H1 (cell line): ENCODE data around the gene NRM. TPM values are rescaled to one million over a fixed set of nuclear protein-coding genes. Genes with fewer than 3 reads are reported as not detected.

Source experiments
- CTCF ChIA-PET: fragments of 300-600 bp; sonication (Branson Sonifier 250); formaldehyde crosslinking; loops from one replicate; lab custom pipeline; 2021; ENCODE audit not compliant: partially characterized antibody; lab: Charles Lee
- POLR2A ChIA-PET: fragments of 300-600 bp; sonication (Branson Sonifier 250); formaldehyde crosslinking; loops from one replicate; lab custom pipeline; 2021; ENCODE audit warnings: inconsistent platforms; ENCODE audit not compliant: partially characterized antibody; lab: Charles Lee
- DNase-seq, 2 experiments: peaks; one replicate each; pipeline versions ENCODE4 v3.0.0 to v3.0.0-alpha.2; 2010 to 2022; ENCODE audit warnings: low spot score in 2 of 2, low read depth in 1 of 2, mixed read lengths in 1 of 2
- FAIRE-seq: peaks from 2 replicates; lab custom pipeline; 2011; peaks lifted over from hg19 to GRCh38; lab: Jason Lieb, UNC
- H2AFZ ChIP-seq: 2 replicates; pipeline ENCODE4 v1.8.1; 2012; ENCODE audit warnings: low read length, inconsistent platforms
- H2AK5ac ChIP-seq: 2 replicates; pipeline ENCODE4 v1.6.1; 2013; ENCODE audit warnings: low read depth, low read length
- H2BK120ac ChIP-seq: replicated peaks from 2 replicates; pipeline ENCODE3; 2013; ENCODE audit warnings: low read depth, low read length, inconsistent platforms
- H2BK12ac ChIP-seq: 2 replicates; pipeline ENCODE4 v1.6.1; 2013; ENCODE audit warnings: low read depth, low read length
- H2BK15ac ChIP-seq: 2 replicates; pipeline ENCODE4 v1.6.1; 2013; ENCODE audit warnings: low read length
- H2BK20ac ChIP-seq: 2 replicates; pipeline ENCODE4 v1.6.1; 2013; ENCODE audit warnings: low read length
- H2BK5ac ChIP-seq: 2 replicates; pipeline ENCODE4 v1.6.1; 2013; ENCODE audit warnings: low read depth, low read length
- H3K14ac ChIP-seq: 2 replicates; pipeline ENCODE4 v1.6.1; 2013; ENCODE audit warnings: inconsistent platforms; ENCODE audit not compliant: insufficient read length
- H3K18ac ChIP-seq: 2 replicates; pipeline ENCODE4 v1.6.1; 2013; ENCODE audit warnings: low read length; ENCODE audit errors: extremely low read depth
- H3K23ac ChIP-seq: 2 replicates; pipeline ENCODE4 v1.6.1; 2013; ENCODE audit warnings: inconsistent platforms; ENCODE audit not compliant: insufficient read length
- H3K23me2 ChIP-seq: 2 replicates; pipeline ENCODE4 v1.6.1; 2013; ENCODE audit warnings: low read depth, low read length
- H3K27ac ChIP-seq: 2 replicates; pipeline ENCODE4 v1.6.1; 2011; ENCODE audit warnings: low read depth, low read length, inconsistent platforms
- H3K27me3 ChIP-seq, 4 experiments: replicated peaks in 1 of 4; 1 replicate in 1 of 4; 2 replicates in 3 of 4; pipeline versions ENCODE4 v1.6.1 to v1.8.1; 2011 to 2013; ENCODE audit warnings: low read length in 3 of 4, mild to moderate bottlenecking in 3 of 4, inconsistent platforms in 2 of 4, mixed read lengths in 2 of 4, moderate library complexity in 1 of 4; ENCODE audit not compliant: control insufficient read depth in 3 of 4, insufficient read depth in 3 of 4; ENCODE audit errors: extremely low read depth in 1 of 4
- H3K36me3 ChIP-seq, 4 experiments: 2 replicates each; pipeline versions ENCODE4 v1.6.1 to v1.8.1; 2011 to 2013; ENCODE audit warnings: mild to moderate bottlenecking in 4 of 4, low read length in 3 of 4, moderate library complexity in 2 of 4, control low read depth in 1 of 4, inconsistent platforms in 1 of 4; ENCODE audit not compliant: insufficient read depth in 4 of 4, control insufficient read depth in 2 of 4
- H3K4ac ChIP-seq: replicated peaks from 2 replicates; pipeline ENCODE3; 2013; ENCODE audit warnings: low read length, low read depth, mixed read lengths, inconsistent platforms; ENCODE audit not compliant: insufficient read length
- H3K4me1 ChIP-seq, 4 experiments: replicated peaks in 1 of 4; 1 replicate in 1 of 4; 2 replicates in 3 of 4; pipeline versions ENCODE4 v1.6.1 to v1.8.1; 2011 to 2013; ENCODE audit warnings: low read length in 3 of 4, inconsistent platforms in 2 of 4, mixed read lengths in 1 of 4; ENCODE audit not compliant: insufficient read depth in 4 of 4, control insufficient read depth in 3 of 4
- H3K4me2 ChIP-seq, 2 experiments: 2 replicates each; pipeline versions ENCODE4 v1.6.1 to v1.8.1; 2011 to 2013; ENCODE audit warnings: low read depth in 2 of 2, low read length in 2 of 2, control low read depth in 1 of 2, inconsistent platforms in 1 of 2, mild to moderate bottlenecking in 1 of 2; ENCODE audit not compliant: insufficient read depth in 1 of 2
- H3K4me3 ChIP-seq, 4 experiments: fragments of 200-600, 300-600 bp in 1 of 4; sonication (generic), shearing (Covaris generic), sonication (Bioruptor Twin) in 1 of 4; 2 replicates each; pipeline versions ENCODE4 v1.5.1 to v1.8.1; 2011 to 2016; ENCODE audit warnings: low read length in 4 of 4, low read depth in 3 of 4, control low read depth in 2 of 4, inconsistent platforms in 2 of 4, mild to moderate bottlenecking in 2 of 4, mixed read lengths in 1 of 4, moderate library complexity in 1 of 4; ENCODE audit not compliant: insufficient read depth in 2 of 4; ENCODE audit errors: extremely low read depth in 1 of 4
- H3K56ac ChIP-seq: replicated peaks from 2 replicates; pipeline ENCODE3; 2013; ENCODE audit warnings: low read depth, mild to moderate bottlenecking, mixed read lengths, low read length, inconsistent platforms; ENCODE audit not compliant: insufficient read length
- H3K79me1 ChIP-seq: 2 replicates; pipeline ENCODE4 v1.6.1; 2013; ENCODE audit warnings: low read depth, low read length, control low read depth
- H3K79me2 ChIP-seq, 2 experiments: 2 replicates each; pipeline versions ENCODE4 v1.6.1 to v1.8.1; 2012 to 2013; ENCODE audit warnings: low read length in 2 of 2, mild to moderate bottlenecking in 2 of 2, inconsistent platforms in 1 of 2; ENCODE audit not compliant: insufficient read depth in 2 of 2, control insufficient read depth in 1 of 2
- H3K9ac ChIP-seq, 4 experiments: replicated peaks in 1 of 4; 1 replicate in 1 of 4; 2 replicates in 3 of 4; pipeline versions ENCODE4 v1.6.1 to v1.8.1; 2011 to 2013; ENCODE audit warnings: low read depth in 3 of 4, low read length in 3 of 4, control low read depth in 2 of 4, mild to moderate bottlenecking in 2 of 4, moderate library complexity in 2 of 4, inconsistent platforms in 1 of 4; ENCODE audit errors: extremely low read depth in 1 of 4
- H3K9me3 ChIP-seq, 2 experiments: 2 replicates each; pipeline versions ENCODE4 v1.6.1 to v1.8.1; 2012 to 2013; ENCODE audit warnings: mild to moderate bottlenecking in 2 of 2, moderate library complexity in 2 of 2, control low read depth in 1 of 2, inconsistent platforms in 1 of 2, low read depth in 1 of 2, low read length in 1 of 2, mixed read lengths in 1 of 2; ENCODE audit not compliant: insufficient read depth in 2 of 2
- H4K20me1 ChIP-seq, 2 experiments: replicated peaks in 1 of 2; 2 replicates each; pipeline versions ENCODE3 to v1.8.1; 2011 to 2013; ENCODE audit warnings: inconsistent platforms in 2 of 2, low read length in 2 of 2, mild to moderate bottlenecking in 1 of 2; ENCODE audit not compliant: insufficient read depth in 2 of 2, control insufficient read depth in 1 of 2
- H4K5ac ChIP-seq: 2 replicates; pipeline ENCODE4 v1.6.1; 2013; ENCODE audit warnings: low read length, low read depth, mixed read lengths, inconsistent platforms; ENCODE audit not compliant: insufficient read length
- H4K8ac ChIP-seq: 2 replicates; pipeline ENCODE4 v1.8.0; 2013; ENCODE audit warnings: mild to moderate bottlenecking, moderate library complexity, low read length, inconsistent platforms; ENCODE audit not compliant: insufficient read depth; ENCODE audit errors: extremely low read depth
- H4K91ac ChIP-seq: replicated peaks from 2 replicates; pipeline ENCODE3; 2013; ENCODE audit warnings: low read length, mixed read lengths, inconsistent platforms; ENCODE audit not compliant: insufficient read length
- BCL11A ChIP-seq, 2 experiments: IDR thresholded peaks; one replicate each; pipeline ENCODE4 v1.6.1; 2011; ENCODE audit warnings: low read depth in 2 of 2, low read length in 2 of 2, mild to moderate bottlenecking in 2 of 2
- CHD1 ChIP-seq: IDR thresholded peaks from 2 replicates; pipeline ENCODE4 v1.6.1; 2012; ENCODE audit warnings: low read depth, low read length, improper control_type of control experiment
- EP300 ChIP-seq, 2 experiments: IDR thresholded peaks; 1 replicate in 1 of 2; 2 replicates in 1 of 2; pipeline ENCODE4 v1.6.1; 2011 to 2012; ENCODE audit warnings: low read depth in 2 of 2, low read length in 2 of 2, mild to moderate bottlenecking in 2 of 2, borderline replicate concordance in 1 of 2, inconsistent platforms in 1 of 2, moderate library complexity in 1 of 2
- HDAC6 ChIP-seq: IDR thresholded peaks from one replicate; pipeline ENCODE4 v1.7.1; 2012; ENCODE audit warnings: low read depth, mild to moderate bottlenecking, inconsistent platforms, low read length, moderate library complexity
- JUN ChIP-seq: IDR thresholded peaks from 2 replicates; pipeline ENCODE4 v1.6.1; 2011; ENCODE audit warnings: low read depth, mild to moderate bottlenecking, improper control_type of control experiment, low read length
- POLR2AphosphoS5 ChIP-seq: IDR thresholded peaks from 2 replicates; pipeline ENCODE4 v1.6.1; 2011; ENCODE audit warnings: low read depth, low read length
- SIRT6 ChIP-seq: IDR thresholded peaks from one replicate; pipeline ENCODE4 v1.7.1; 2012; ENCODE audit warnings: low read length, inconsistent platforms
- YY1 ChIP-seq: IDR thresholded peaks from 2 replicates; pipeline ENCODE4 v1.6.1; 2011; ENCODE audit warnings: low read depth, mild to moderate bottlenecking, low read length
- WGBS, 2 experiments: shearing (Covaris generic) in 1 of 2; methylation state at CpG; one replicate each; pipeline versions ENCODE4 v1.1.6 to v1.1.7; 2013 to 2015; ENCODE audit warnings: low lambda C conversion rate in 2 of 2, mixed read lengths in 2 of 2, inconsistent platforms in 1 of 2, low coverage in 1 of 2, missing lambda C conversion rate in 1 of 2; ENCODE audit not compliant: insufficient replicate concordance in 2 of 2, insufficient coverage in 1 of 2, insufficient read length in 1 of 2; ENCODE audit errors: extremely low coverage in 1 of 2, missing lambda C conversion rate in 1 of 2; 5-methylcytosine and 5-hydroxymethylcytosine counted together
- polyA plus RNA-seq, 7 experiments: library from polyadenylated mRNA; depleted of rRNA in 3 of 7; stranded (reverse) in 5 of 7; unstranded in 2 of 7; fragments of >200 nt in 5 of 7; fragments of 200-250 nt in 2 of 7; gene quantifications; 1 replicate in 5 of 7; 2 replicates in 1 of 7; 4 replicates in 1 of 7; pipeline versions ENCODE4 v1.2.1 to v1.2.3, GENCODE V29; 2011 to 2013; ENCODE audit warnings: missing spikeins in 2 of 7, mixed read lengths in 2 of 7
- total RNA-seq: library from RNA; stranded (reverse); fragmentation: NEBNext Ultra II Directional; extraction: Animal tissue kit (Norgen Biotek cat#: 25700); gene quantifications from 2 replicates; pipeline ENCODE4 v1.2.1, GENCODE V29; 2021
- TF ChIP-seq, protein P1 (sequence below), 3 experiments: IDR thresholded peaks; 1 replicate in 2 of 3; 2 replicates in 1 of 3; pipeline versions ENCODE4 v1.5.1 to v1.6.1; 2011; ENCODE audit warnings: low read length in 3 of 3, mild to moderate bottlenecking in 3 of 3, inconsistent platforms in 2 of 3, low read depth in 1 of 3, moderate library complexity in 1 of 3; ENCODE audit not compliant: insufficient read depth in 1 of 3; ENCODE audit errors: control extremely low read depth in 1 of 3
- TF ChIP-seq, protein P2 (sequence below): IDR thresholded peaks from 2 replicates; pipeline ENCODE4 v1.6.1; 2012; ENCODE audit warnings: inconsistent platforms
- TF ChIP-seq, protein P3 (sequence below): IDR thresholded peaks from 2 replicates; pipeline ENCODE4 v1.6.1; 2012; ENCODE audit warnings: inconsistent platforms

NRM gene
- total and polyA plus RNA-seq, 2 of the 8 experiments (the other 6 are each of a cell fraction or from before 2014, with no cell fraction given): 27.3 to 50.4 TPM

DNA sequence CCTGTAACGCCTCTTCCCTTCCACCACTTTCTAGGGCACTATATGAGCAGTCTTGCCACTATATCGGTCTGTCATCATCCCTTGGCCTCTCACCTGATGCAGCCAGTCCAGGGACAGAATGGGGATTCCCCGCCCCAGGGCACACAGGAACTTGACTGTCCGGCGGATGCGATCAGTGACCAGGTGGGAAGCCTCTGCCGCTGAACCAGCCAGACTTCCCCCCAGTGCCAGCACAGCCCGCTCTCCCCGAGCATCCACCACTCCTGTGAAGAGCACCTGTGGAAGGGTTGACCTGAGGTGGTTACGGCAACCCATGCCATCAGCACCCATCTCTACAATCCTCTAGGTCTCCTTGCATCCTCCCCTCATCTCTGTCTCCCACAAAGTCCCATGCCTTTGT lies 12.2 kb upstream of the NRM start:
- Histone ChIP-seq H4K8ac (no peak overlapping the region), H3K9ac (no peak overlapping the region), H3K4me2 (no peak overlapping the region), H3K79me2 (no peaks in the 10 kb centered on the region), H3K23me2 (no peaks in the 10 kb centered on the region), H3K23ac (no peak overlapping the region), H4K20me1 (peaks cover 3% of the 10 kb centered on the region in 2 experiments), H3K4me3 (no peak overlapping the region), H2BK5ac (no peak overlapping the region), H2BK20ac (no peak overlapping the region), H2BK12ac (no peak overlapping the region), H3K9me3 (no peaks in the 10 kb centered on the region), H4K5ac (no peak overlapping the region), H3K79me1 (no peaks in the 10 kb centered on the region), H2AFZ (no peak overlapping the region), H3K4me1 (no peaks in the 10 kb centered on the region; a peak in 1 of 7 replicates), H3K36me3 (peaks cover 5 to 38% (median 20%) of the 10 kb centered on the region in 4 experiments; a peak in 6 of 8 replicates), H3K14ac (no peak overlapping the region), H2BK120ac (no peak overlapping the region), H3K56ac (no peak overlapping the region), H3K4ac (no peak overlapping the region), H3K27me3 (no peaks in the 10 kb centered on the region), H4K91ac (no peak overlapping the region), H3K27ac (no peak overlapping the region), H3K18ac (no peak overlapping the region), H2AK5ac (no peak overlapping the region), H2BK15ac (no peak overlapping the region)
- ChIA-PET POLR2A (interaction anchor here (0.8 to 35.9 kb wide), 6 partner anchors 3 to 102 kb away, joined by 3 to 732 read pairs (median 4); partner anchors contain the start of genes IER3, MDC1, NRM and TUBB), CTCF (interaction anchor here (1.2 to 1.6 kb wide), 5 partner anchors 8 to 131 kb away, joined by 3 to 6 read pairs (median 4); no protein-coding TSS in a partner anchor)
- 96% methylated on average over 10 of the region's 10 CpGs; no CpG with 5 or more reads in 1 of the 2 experiments for WGBS, 2 experiments
- no peak for DNase-seq
- FAIRE-seq: no peak
- TF ChIP-seq, protein P1, sequence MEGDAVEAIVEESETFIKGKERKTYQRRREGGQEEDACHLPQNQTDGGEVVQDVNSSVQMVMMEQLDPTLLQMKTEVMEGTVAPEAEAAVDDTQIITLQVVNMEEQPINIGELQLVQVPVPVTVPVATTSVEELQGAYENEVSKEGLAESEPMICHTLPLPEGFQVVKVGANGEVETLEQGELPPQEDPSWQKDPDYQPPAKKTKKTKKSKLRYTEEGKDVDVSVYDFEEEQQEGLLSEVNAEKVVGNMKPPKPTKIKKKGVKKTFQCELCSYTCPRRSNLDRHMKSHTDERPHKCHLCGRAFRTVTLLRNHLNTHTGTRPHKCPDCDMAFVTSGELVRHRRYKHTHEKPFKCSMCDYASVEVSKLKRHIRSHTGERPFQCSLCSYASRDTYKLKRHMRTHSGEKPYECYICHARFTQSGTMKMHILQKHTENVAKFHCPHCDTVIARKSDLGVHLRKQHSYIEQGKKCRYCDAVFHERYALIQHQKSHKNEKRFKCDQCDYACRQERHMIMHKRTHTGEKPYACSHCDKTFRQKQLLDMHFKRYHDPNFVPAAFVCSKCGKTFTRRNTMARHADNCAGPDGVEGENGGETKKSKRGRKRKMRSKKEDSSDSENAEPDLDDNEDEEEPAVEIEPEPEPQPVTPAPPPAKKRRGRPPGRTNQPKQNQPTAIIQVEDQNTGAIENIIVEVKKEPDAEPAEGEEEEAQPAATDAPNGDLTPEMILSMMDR (IDR thresholded peaks at IDR 0.05; ENCODE audit: control extremely low read depth in 1 of 3, insufficient read depth in 1 of 3, low read depth in 1 of 3, low read length in 3 of 3): no peak
- TF ChIP-seq, protein P2, sequence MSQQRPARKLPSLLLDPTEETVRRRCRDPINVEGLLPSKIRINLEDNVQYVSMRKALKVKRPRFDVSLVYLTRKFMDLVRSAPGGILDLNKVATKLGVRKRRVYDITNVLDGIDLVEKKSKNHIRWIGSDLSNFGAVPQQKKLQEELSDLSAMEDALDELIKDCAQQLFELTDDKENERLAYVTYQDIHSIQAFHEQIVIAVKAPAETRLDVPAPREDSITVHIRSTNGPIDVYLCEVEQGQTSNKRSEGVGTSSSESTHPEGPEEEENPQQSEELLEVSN: no peak
- TF ChIP-seq EP300 (IDR thresholded peaks at IDR 0.05; ENCODE audit: borderline replicate concordance in 1 of 2, low read depth in 2 of 2, low read length in 2 of 2) (no peak), POLR2AphosphoS5 (no peak), JUN (no peak), BCL11A (IDR thresholded peaks at IDR 0.05; ENCODE audit: low read depth in 2 of 2, low read length in 2 of 2) (no peak), YY1 (no peak), CHD1 (no peak), HDAC6 (no peak), SIRT6 (no peak)
- TF ChIP-seq, protein P3, sequence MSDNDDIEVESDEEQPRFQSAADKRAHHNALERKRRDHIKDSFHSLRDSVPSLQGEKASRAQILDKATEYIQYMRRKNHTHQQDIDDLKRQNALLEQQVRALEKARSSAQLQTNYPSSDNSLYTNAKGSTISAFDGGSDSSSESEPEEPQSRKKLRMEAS: no peak
